AG04450 (cell line): ENCODE measurements around the gene SRRM4. TPM values are rescaled to one million over a fixed set of nuclear protein-coding genes. Genes with fewer than 3 reads are reported as not detected.
"Not testable (repeated sequence)": the region's sequence is repeated elsewhere in the genome, so short reads cannot be mapped to it uniquely, and the experiment has no call there.

Source experiments
- CTCF ChIA-PET: fragments of 300-600, 350-600 bp; formaldehyde crosslinking; extraction: SDS; loops from one replicate; lab custom pipeline; 2022; ENCODE audit warnings: antibody characterized with exemption, inconsistent platforms; lab: Charles Lee
- POLR2A ChIA-PET: fragments of 350-600 bp; formaldehyde crosslinking; extraction: SDS; loops from one replicate; lab custom pipeline; 2021; ENCODE audit warnings: antibody characterized with exemption, inconsistent platforms; lab: Yijun Ruan, JAX
- DNase-seq: peaks from one replicate; pipeline ENCODE4 v3.0.0-alpha.2; 2011; ENCODE audit warnings: low read depth, low spot score
- H3K27ac ChIP-seq: one replicate; pipeline ENCODE4 v1.5.1; 2012; ENCODE audit warnings: low read depth, low read length, control low read depth
- H3K27me3 ChIP-seq: one replicate; pipeline ENCODE4 v1.6.0; 2012; ENCODE audit warnings: low read length; ENCODE audit not compliant: control insufficient read depth, insufficient read depth
- H3K4me3 ChIP-seq: 2 replicates; pipeline ENCODE4 v1.5.1; 2011; ENCODE audit warnings: mild to moderate bottlenecking, low read depth, low read length, control low read depth
- H3K9me3 ChIP-seq: 2 replicates; pipeline ENCODE4 v1.5.1; 2012; ENCODE audit warnings: low read length; ENCODE audit not compliant: control insufficient read depth, insufficient read depth
- CTCF ChIP-seq: IDR thresholded peaks from 2 replicates; pipeline ENCODE4 v1.5.1; 2011; ENCODE audit warnings: low read depth, low read length, control low read depth, inconsistent platforms
- polyA plus RNA-seq: library from polyadenylated mRNA; depleted of rRNA; stranded (reverse); fragments of >200 nt; gene quantifications from 2 replicates; pipeline ENCODE4 v1.2.3, GENCODE V29; 2011

SRRM4 gene
- polyA plus RNA-seq, 1 experiment: not detected

- Histone ChIP-seq H3K27me3 (no peaks in the 10 kb centered on the region), H3K9me3 (peaks cover 16% of the 10 kb centered on the region), H3K4me3 (no peak overlapping the region), H3K27ac (no peak overlapping the region)
- DNase-seq: no peak
- CTCF ChIA-PET: no interaction called here
- POLR2A ChIA-PET: no interaction called here
- TF ChIP-seq CTCF: no peak
Measured at GRCh38 chr12:119100933-119101332, 119.6 kb downstream of the SRRM4 start.

- no peak overlapping the region for H3K4me3 ChIP-seq
- CTCF ChIA-PET: no interaction called here
- no peaks in the 10 kb centered on the region for H3K27me3 ChIP-seq
- no peak for TF ChIP-seq CTCF
- POLR2A ChIA-PET: no interaction called here
- H3K9me3 ChIP-seq: peaks cover 8% of the 10 kb centered on the region; the same call in 1 of the 2 replicates
- DNase-seq: no peak
- no peak overlapping the region for H3K27ac ChIP-seq
Measured at GRCh38 chr12:119102274-119102673, 120.9 kb downstream of the SRRM4 start.

GRCh38 chr12:119102714-119103113 is 121.4 kb downstream of the SRRM4 start:
- H3K27ac ChIP-seq: no peak overlapping the region
- CTCF ChIA-PET: no interaction called here
- POLR2A ChIA-PET: no interaction called here
- no peaks in the 10 kb centered on the region for H3K27me3 ChIP-seq
- TF ChIP-seq CTCF: no peak
- H3K4me3 ChIP-seq: no peak overlapping the region
- H3K9me3 ChIP-seq: peaks cover 8% of the 10 kb centered on the region; the same call in 1 of the 2 replicates
- no peak for DNase-seq

GRCh38 chr12:119104969-119105368 is 123.6 kb downstream of the SRRM4 start:
- H3K27ac ChIP-seq, H3K9me3 ChIP-seq, H3K4me3 ChIP-seq, POLR2A ChIA-PET, CTCF ChIA-PET, H3K27me3 ChIP-seq, DNase-seq: not testable (repeated sequence)

GRCh38 chr12:119113496-119113986 is 132.2 kb downstream of the SRRM4 start:
- Histone ChIP-seq H3K9me3 (no peaks in the 10 kb centered on the region), H3K27me3 (no peaks in the 10 kb centered on the region), H3K27ac (no peak overlapping the region), H3K4me3 (no peak overlapping the region)
- POLR2A ChIA-PET: no interaction called here
- no peak for DNase-seq
- CTCF ChIA-PET: interaction anchor here (1.3 to 1.6 kb wide), 2 partner anchors 299 to 300 kb away, joined by 13 read pairs; no protein-coding TSS in a partner anchor
- TF ChIP-seq CTCF: no peak
